GM19463 (cell line): ENCODE results near the gene DYRK4.

ENCODE experiments used
- ATAC-seq: cut with Tn5 transposase; IDR thresholded peaks from one replicate; pipeline ENCODE4 v1.9.1; 2021; ENCODE audit warnings: mild to moderate bottlenecking, moderate library complexity; ENCODE audit not compliant: unreplicated experiment

Gene DYRK4

GRCh38 chr12:4558171-4558570, 3.8 kb upstream of the DYRK4 start:
- ATAC-seq = no peak

GRCh38 chr12:4563336-4563735, 1.3 kb downstream of the DYRK4 start:
- ATAC-seq = no peak

- ATAC-seq = no peak
Observed at GRCh38 chr12:4564818-4565217, 2.8 kb downstream of the DYRK4 start.

GRCh38 chr12:4566474-4566873, 4.5 kb downstream of the DYRK4 start:
- ATAC-seq = no peak

GRCh38 chr12:4567073-4567881, 5.3 kb downstream of the DYRK4 start:
- ATAC-seq = peak; percentile 62

GRCh38 chr12:4569261-4569660, 7.3 kb downstream of the DYRK4 start:
- no peak for ATAC-seq

- no peak for ATAC-seq
Observed at GRCh38 chr12:4572680-4573079, 10.7 kb downstream of the DYRK4 start.

GRCh38 chr12:4579305-4580102, 17.5 kb downstream of the DYRK4 start:
- ATAC-seq = no peak

GRCh38 chr12:4580281-4580688, 18.3 kb downstream of the DYRK4 start:
- no peak for ATAC-seq

GRCh38 chr12:4584281-4584680, 22.3 kb downstream of the DYRK4 start:
- ATAC-seq = no peak

GRCh38 chr12:4584896-4585295, 22.9 kb downstream of the DYRK4 start:
- no peak for ATAC-seq

- no peak for ATAC-seq
Observed at GRCh38 chr12:4586500-4586899, 24.5 kb downstream of the DYRK4 start.

GRCh38 chr12:4587108-4587507, 25.1 kb downstream of the DYRK4 start:
- no peak for ATAC-seq

GRCh38 chr12:4588916-4589315, 26.9 kb downstream of the DYRK4 start:
- ATAC-seq = no peak

GRCh38 chr12:4589941-4590340, 27.9 kb downstream of the DYRK4 start:
- no peak for ATAC-seq

GRCh38 chr12:4591180-4591687, 29.2 kb downstream of the DYRK4 start:
- no peak for ATAC-seq

- ATAC-seq = no peak
Observed at GRCh38 chr12:4595881-4596280, 33.9 kb downstream of the DYRK4 start.

- ATAC-seq = no peak
Observed at GRCh38 chr12:4603421-4603820, 41.4 kb downstream of the DYRK4 start.

GRCh38 chr12:4603946-4604345, 41.9 kb downstream of the DYRK4 start:
- ATAC-seq = no peak

GRCh38 chr12:4604684-4605193, 42.7 kb downstream of the DYRK4 start:
- ATAC-seq = peak; percentile 95

- no peak for ATAC-seq
Observed at GRCh38 chr12:4607056-4607455, 45.0 kb downstream of the DYRK4 start.

GRCh38 chr12:4609071-4609470, 47.1 kb downstream of the DYRK4 start:
- ATAC-seq = no peak
